Non-pigmented ciliary epithelial cell (primary cell): ENCODE data around the gene CTCFL.
"Not testable (repeated sequence)": the region's sequence is repeated elsewhere in the genome, so short reads cannot be mapped to it uniquely, and the experiment has no call there.

Source experiments
- DNase-seq: peaks from one replicate; pipeline ENCODE4 v3.0.0-alpha.2; 2010; ENCODE audit warnings: low read depth

Gene CTCFL

GRCh38 chr20:57508831-57509230 is 16.1 kb downstream of the CTCFL start:
- DNase-seq = no peak

- no peak for DNase-seq
These were observed 16.6 kb downstream of the CTCFL start for GRCh38 chr20:57508381-57508780.

- DNase-seq = no peak
These were observed 17.5 kb downstream of the CTCFL start for GRCh38 chr20:57507477-57507876.

GRCh38 chr20:57505979-57506378 is 19.0 kb downstream of the CTCFL start:
- no peak for DNase-seq

- DNase-seq = no peak
These were observed 20.5 kb downstream of the CTCFL start for GRCh38 chr20:57504411-57504810.

GRCh38 chr20:57503035-57503658 is 21.8 kb downstream of the CTCFL start:
- no peak for DNase-seq

- no peak for DNase-seq
These were observed 22.6 kb downstream of the CTCFL start for GRCh38 chr20:57502336-57502700.

- DNase-seq = no peak
These were observed 23.2 kb downstream of the CTCFL start for GRCh38 chr20:57501461-57502335.

GRCh38 chr20:57500962-57501361 is 24.0 kb downstream of the CTCFL start:
- DNase-seq = no peak

GRCh38 chr20:57500235-57500634 is 24.7 kb downstream of the CTCFL start:
- no peak for DNase-seq

- no peak for DNase-seq
These were observed 25.3 kb downstream of the CTCFL start for GRCh38 chr20:57499676-57500075.

GRCh38 chr20:57498425-57499400 is 26.2 kb downstream of the CTCFL start:
- DNase-seq = no peak

GRCh38 chr20:57496592-57496991 is 28.3 kb downstream of the CTCFL start:
- DNase-seq = no peak

GRCh38 chr20:57495978-57496377 is 29.0 kb downstream of the CTCFL start:
- no peak for DNase-seq

- no peak for DNase-seq
These were observed 31.8 kb downstream of the CTCFL start for GRCh38 chr20:57493091-57493615.

GRCh38 chr20:57491373-57491772 is 33.6 kb downstream of the CTCFL start:
- DNase-seq = no peak

- not testable (repeated sequence) for DNase-seq
These were observed 36.7 kb downstream of the CTCFL start for GRCh38 chr20:57488277-57488676.

GRCh38 chr20:57485770-57486169 is 39.2 kb downstream of the CTCFL start:
- no peak for DNase-seq

- DNase-seq = no peak
These were observed 40.2 kb downstream of the CTCFL start for GRCh38 chr20:57484772-57485171.

- no peak for DNase-seq
These were observed 41.5 kb downstream of the CTCFL start for GRCh38 chr20:57483287-57484050.

GRCh38 chr20:57482796-57483195 is 42.1 kb downstream of the CTCFL start:
- no peak for DNase-seq
